ENCODE measurements around the gene PAX3.

DNA sequence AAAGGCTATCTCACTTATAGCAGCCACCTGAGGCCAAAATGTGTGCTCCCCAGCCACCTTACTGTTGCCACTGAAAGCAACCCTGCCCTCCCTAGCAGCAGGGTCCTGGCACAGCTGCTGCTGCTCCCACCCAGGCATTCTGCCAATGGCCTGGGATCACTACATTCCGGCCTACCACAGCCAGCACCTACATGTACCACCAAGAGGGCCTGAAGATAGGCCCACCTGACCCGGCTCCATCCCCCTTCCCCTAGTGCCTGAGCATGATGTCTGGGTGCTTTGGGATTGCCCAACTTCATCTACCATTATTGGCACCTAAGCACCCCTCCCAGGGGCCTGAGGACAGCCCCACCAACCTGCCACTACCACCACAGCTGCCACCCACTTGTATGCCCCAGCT is 34.6 kb upstream of the PAX3 start:
- TF ChIP-seq, protein P1, sequence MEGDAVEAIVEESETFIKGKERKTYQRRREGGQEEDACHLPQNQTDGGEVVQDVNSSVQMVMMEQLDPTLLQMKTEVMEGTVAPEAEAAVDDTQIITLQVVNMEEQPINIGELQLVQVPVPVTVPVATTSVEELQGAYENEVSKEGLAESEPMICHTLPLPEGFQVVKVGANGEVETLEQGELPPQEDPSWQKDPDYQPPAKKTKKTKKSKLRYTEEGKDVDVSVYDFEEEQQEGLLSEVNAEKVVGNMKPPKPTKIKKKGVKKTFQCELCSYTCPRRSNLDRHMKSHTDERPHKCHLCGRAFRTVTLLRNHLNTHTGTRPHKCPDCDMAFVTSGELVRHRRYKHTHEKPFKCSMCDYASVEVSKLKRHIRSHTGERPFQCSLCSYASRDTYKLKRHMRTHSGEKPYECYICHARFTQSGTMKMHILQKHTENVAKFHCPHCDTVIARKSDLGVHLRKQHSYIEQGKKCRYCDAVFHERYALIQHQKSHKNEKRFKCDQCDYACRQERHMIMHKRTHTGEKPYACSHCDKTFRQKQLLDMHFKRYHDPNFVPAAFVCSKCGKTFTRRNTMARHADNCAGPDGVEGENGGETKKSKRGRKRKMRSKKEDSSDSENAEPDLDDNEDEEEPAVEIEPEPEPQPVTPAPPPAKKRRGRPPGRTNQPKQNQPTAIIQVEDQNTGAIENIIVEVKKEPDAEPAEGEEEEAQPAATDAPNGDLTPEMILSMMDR (IDR thresholded peaks at IDR 0.05; ENCODE audit: low read depth, low read length), result no peak
- no peak for TF ChIP-seq EZH2phosphoT487 (IDR thresholded peaks at IDR 0.05; ENCODE audit: low read depth)

All from OCI-LY3 (cell line).